ENCODE results near the gene TRIM23. TPM values are rescaled to one million over a fixed set of nuclear protein-coding genes. Genes with fewer than 3 reads are reported as not detected.
A peak's percentile ranks its signal among the peaks of the same experiment; 100 is the strongest.

Gene TRIM23
- total RNA-seq, result 10 to 100 TPM; 11.6 to 22.9 (median 17.8) TPM
- 1 to 10 TPM; 4.5 to 9.3 TPM for polyA plus RNA-seq
- long read RNA-seq, donor 1, full-length matches to known transcripts, result 26 of 35 reads
- long read RNA-seq, donor 1, partial matches to known transcripts, result 3 of 35 reads
- long read RNA-seq, donor 1, other reads (novel, unspliced or antisense), result 6 of 35 reads
- long read RNA-seq, donor 2, full-length matches to known transcripts, result 40 of 48 reads
- long read RNA-seq, donor 2, partial matches to known transcripts, result 4 of 48 reads
- long read RNA-seq, donor 2, other reads (novel, unspliced or antisense), result 4 of 48 reads
- long read RNA-seq, donor 3, full-length matches to known transcripts, result 29 of 37 reads
- long read RNA-seq, donor 3, partial matches to known transcripts, result 7 of 37 reads
- long read RNA-seq, donor 3, other reads (novel, unspliced or antisense), result 1 of 37 reads

DNA sequence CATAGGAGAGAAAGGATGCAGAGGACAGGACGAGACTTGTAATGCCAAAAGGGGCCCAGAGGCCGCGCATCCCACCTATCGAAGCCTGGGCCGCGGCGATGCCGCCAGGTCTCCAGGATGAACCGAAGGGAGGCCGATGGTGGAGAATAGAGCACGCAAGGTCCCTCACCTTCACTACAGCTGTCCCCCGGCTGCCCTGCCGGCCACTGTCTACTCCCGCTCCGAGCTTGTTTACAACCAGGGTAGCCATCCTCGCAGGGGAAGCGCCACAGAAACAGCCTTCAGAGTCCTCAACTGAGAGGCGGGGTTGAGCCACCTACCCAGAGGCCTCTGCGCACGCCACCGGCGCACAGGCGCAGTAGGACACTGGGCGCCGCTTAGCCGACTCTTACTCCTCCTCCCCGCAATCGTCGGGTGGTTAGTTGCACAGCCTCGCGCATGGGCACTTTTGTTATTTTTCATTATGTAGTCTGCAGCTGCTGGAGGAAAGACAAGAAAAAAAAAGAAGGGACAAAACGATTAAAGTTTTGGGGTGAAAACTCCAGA lies at the start of gene TRIM23:
Gene TRIM23 (minus strand): TSS at position 309 of the 546 bp plus-strand sequence. CDS start 59 bp downstream, at position 250.
- TF ChIP-seq, protein P1, sequence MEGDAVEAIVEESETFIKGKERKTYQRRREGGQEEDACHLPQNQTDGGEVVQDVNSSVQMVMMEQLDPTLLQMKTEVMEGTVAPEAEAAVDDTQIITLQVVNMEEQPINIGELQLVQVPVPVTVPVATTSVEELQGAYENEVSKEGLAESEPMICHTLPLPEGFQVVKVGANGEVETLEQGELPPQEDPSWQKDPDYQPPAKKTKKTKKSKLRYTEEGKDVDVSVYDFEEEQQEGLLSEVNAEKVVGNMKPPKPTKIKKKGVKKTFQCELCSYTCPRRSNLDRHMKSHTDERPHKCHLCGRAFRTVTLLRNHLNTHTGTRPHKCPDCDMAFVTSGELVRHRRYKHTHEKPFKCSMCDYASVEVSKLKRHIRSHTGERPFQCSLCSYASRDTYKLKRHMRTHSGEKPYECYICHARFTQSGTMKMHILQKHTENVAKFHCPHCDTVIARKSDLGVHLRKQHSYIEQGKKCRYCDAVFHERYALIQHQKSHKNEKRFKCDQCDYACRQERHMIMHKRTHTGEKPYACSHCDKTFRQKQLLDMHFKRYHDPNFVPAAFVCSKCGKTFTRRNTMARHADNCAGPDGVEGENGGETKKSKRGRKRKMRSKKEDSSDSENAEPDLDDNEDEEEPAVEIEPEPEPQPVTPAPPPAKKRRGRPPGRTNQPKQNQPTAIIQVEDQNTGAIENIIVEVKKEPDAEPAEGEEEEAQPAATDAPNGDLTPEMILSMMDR (IDR thresholded peaks at IDR 0.05), result no peak
- TF ChIP-seq POLR2A (IDR thresholded peaks at IDR 0.05), result peak in 1 of 2 donors; percentile 40
- intact Hi-C loops (cut with DNase I), result no loop called here
- Histone ChIP-seq H3K9me3 (no peaks in the 10 kb centered on the region), H3K36me3 (peaks cover 0 to 12% (median 7%) of the 10 kb centered on the region in 9 donors), H3K27ac (peak within 1 kb of the TSS; percentile 65 to 94 (median 91)), H3K4me3 (peak within 1 kb of the TSS; percentile 60 to 96 (median 76)), H3K4me1 (peaks cover 0 to 37% (median 29%) of the 10 kb centered on the region in 12 donors), H3K27me3 (no peaks in the 10 kb centered on the region)
- peak; percentile 98 to 99 (median 99) for ATAC-seq
- WGBS, 4 donors, result 0 to 1% (median 0%) methylated on average over 23 to 32 of the region's 32 CpGs
- peak; percentile 93 to 95 (median 94) for DNase-seq

DNA sequence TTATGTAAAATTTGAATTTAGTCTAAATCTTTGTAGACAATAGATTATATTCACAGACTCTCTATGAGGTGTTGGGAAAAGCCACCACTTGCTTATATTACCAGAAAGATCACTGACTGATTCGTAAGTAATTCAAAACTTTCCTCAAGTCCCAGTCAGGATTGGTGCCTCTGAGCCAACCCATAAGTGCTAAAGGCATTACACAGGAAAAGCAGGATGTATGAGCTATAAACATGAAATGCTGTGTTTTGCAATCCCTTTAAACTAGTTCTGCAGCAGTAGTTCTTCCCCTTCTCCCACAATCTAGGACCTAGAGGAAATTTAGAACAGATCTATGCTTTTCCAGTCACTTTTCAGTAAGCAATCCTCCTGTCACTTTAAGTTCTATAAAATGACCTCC lies 48.7 kb upstream of the TRIM23 start:
- intact Hi-C loops (cut with DNase I), result no loop called here
- no peak for ATAC-seq
- H3K4me1 ChIP-seq, result no peaks in the 10 kb centered on the region
- H3K36me3 ChIP-seq, result peaks cover 0 to 65% (median 15%) of the 10 kb centered on the region in 9 donors
- DNase-seq, result no peak
- H3K9me3 ChIP-seq, result no peaks in the 10 kb centered on the region
- no peak overlapping the region for H3K27ac ChIP-seq
- H3K27me3 ChIP-seq, result no peaks in the 10 kb centered on the region
- no peak overlapping the region for H3K4me3 ChIP-seq
- no peak for TF ChIP-seq POLR2A (IDR thresholded peaks at IDR 0.05)
- TF ChIP-seq, protein P1 (IDR thresholded peaks at IDR 0.05), result no peak
- 92 to 96% (median 93%) methylated on average over 1 of the region's 1 CpG for WGBS, 4 donors

DNA sequence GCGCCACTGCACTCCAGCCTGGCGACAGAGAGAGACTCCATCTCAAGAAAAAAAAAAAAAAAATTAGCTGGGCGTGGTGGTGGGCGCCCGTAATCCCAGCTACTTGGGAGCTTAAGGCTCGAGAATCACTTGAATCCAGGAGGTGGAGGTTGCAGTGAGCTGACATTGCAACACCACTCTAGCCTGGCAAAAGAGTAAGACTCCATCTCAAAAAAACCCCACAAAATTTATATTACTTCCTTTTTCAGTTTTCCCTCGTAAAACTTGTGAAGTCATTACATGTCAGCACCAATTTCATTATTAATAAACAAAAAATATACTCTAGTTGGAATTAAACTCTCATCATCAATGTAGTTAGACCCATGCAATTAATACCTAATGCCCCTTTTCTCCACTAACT lies 44.6 kb upstream of the TRIM23 start:
- Histone ChIP-seq H3K27me3 (no peaks in the 10 kb centered on the region), H3K4me3 (no peak overlapping the region), H3K9me3 (no peaks in the 10 kb centered on the region), H3K27ac (no peak overlapping the region), H3K36me3 (peaks cover 0 to 90% (median 43%) of the 10 kb centered on the region in 9 donors), H3K4me1 (peaks cover 0 to 4% (median 0%) of the 10 kb centered on the region in 12 donors)
- intact Hi-C loops (cut with DNase I), result no loop called here
- 80 to 91% (median 89%) methylated on average over 7 of the region's 7 CpGs for WGBS, 4 donors
- TF ChIP-seq, protein P1 (IDR thresholded peaks at IDR 0.05), result no peak
- TF ChIP-seq POLR2A (IDR thresholded peaks at IDR 0.05), result no peak
- DNase-seq, result no peak
- ATAC-seq, result no peak

Data from heart left ventricle (tissue), 16 donors.